Left lung (tissue), 10 donors: ENCODE results near the gene SPSB2. TPM values are rescaled to one million over a fixed set of nuclear protein-coding genes. Genes with fewer than 3 reads are reported as not detected.

Source experiments
- ATAC-seq: fragments of 200-7000 bp; cut with Tn5 transposase; one replicate; pipeline ENCODE4 v1.9.1; 2020; ENCODE audit warnings: moderate library complexity
- DNase-seq, 4 donors: peaks; one replicate each; pipeline ENCODE4 v3.0.0-alpha.2; 2013 to 2020
- H3K27ac ChIP-seq, 2 donors: fragments of 200-600 bp; sonication (generic) in 1 of 2; one replicate each; pipeline versions ENCODE4 v1.5.0 to v1.8.0; 2020 to 2021
- H3K27me3 ChIP-seq, 2 donors: fragments of 200-600 bp; sonication (generic) in 1 of 2; one replicate each; pipeline versions ENCODE4 v1.5.0 to v1.8.0; 2020 to 2021
- H3K36me3 ChIP-seq, 2 donors: fragments of 200-600 bp; sonication (generic) in 1 of 2; one replicate each; pipeline versions ENCODE4 v1.5.0 to v1.8.0; 2020 to 2021
- H3K4me1 ChIP-seq, 2 donors: fragments of 200-600 bp; one replicate each; pipeline ENCODE4 v1.8.0; 2021
- H3K4me3 ChIP-seq, 2 donors: fragments of 200-600 bp; sonication (generic) in 1 of 2; one replicate each; pipeline versions ENCODE4 v1.5.0 to v1.8.0; 2020 to 2021; ENCODE audit warnings: mild to moderate bottlenecking in 1 of 2
- H3K9me3 ChIP-seq, 2 donors: fragments of 200-600 bp; sonication (generic) in 1 of 2; one replicate each; pipeline versions ENCODE4 v1.5.0 to v1.8.0; 2020 to 2021
- CTCF ChIP-seq, 2 donors: fragments of 200-600 bp; sonication (generic) in 1 of 2; IDR thresholded peaks; one replicate each; pipeline versions ENCODE4 v1.5.0 to v1.8.0; 2021; ENCODE audit warnings: antibody characterized with exemption in 2 of 2
- intact Hi-C, 2 donors: fragments of 100-400 bp; cut with DNase I; formaldehyde crosslinking; loops; one replicate each; pipeline versions ENCODE4 v1.11.2 to v1.14.2; 2022
- polyA plus RNA-seq, 6 donors: library from polyadenylated mRNA; unstranded; fragments of 120-200 nt; gene quantifications; one replicate each; pipeline ENCODE4 v1.2.1, GENCODE V29; 2013; ENCODE audit not compliant: insufficient read length in 6 of 6
- total RNA-seq, 2 donors: library from RNA; stranded (reverse); fragmentation: NEBNext Ultra II Directional; extraction: Animal tissue kit (Norgen Biotek cat#: 25700); gene quantifications; one replicate each; pipeline ENCODE4 v1.2.1, GENCODE V29; 2021
- donor health status: DM: no; HTN: yes; CAD: no.
- donor health status: DM: no; HTN: no; CAD: no.

The SPSB2 gene
- total and polyA plus RNA-seq, 8 donors: 3.4 to 27.1 (median 8.4) TPM

- H3K4me3 ChIP-seq: no peak overlapping the region
- H3K4me1 ChIP-seq: peaks cover 9 to 50% of the 10 kb centered on the region in 2 donors
- no peak overlapping the region for H3K27ac ChIP-seq
- TF ChIP-seq CTCF (IDR thresholded peaks at IDR 0.05): peak; percentile 79 to 99
- DNase-seq (peak; percentile 83 to 94 (median 87)), ATAC-seq (peak; percentile 77)
- intact Hi-C loops: no loop called here
- no peaks in the 10 kb centered on the region for H3K9me3 ChIP-seq
- H3K27me3 ChIP-seq: peaks cover 0 to 92% of the 10 kb centered on the region in 2 donors
- no peaks in the 10 kb centered on the region for H3K36me3 ChIP-seq
Measured at GRCh38 chr12:6825398-6826124, 47.5 kb downstream of the SPSB2 start.

GRCh38 chr12:6824901-6825381 is 48.2 kb downstream of the SPSB2 start:
- no peaks in the 10 kb centered on the region for H3K36me3 ChIP-seq
- no peak overlapping the region for H3K27ac ChIP-seq
- H3K4me1 ChIP-seq: peaks cover 9 to 50% of the 10 kb centered on the region in 2 donors
- peaks cover 0 to 85% of the 10 kb centered on the region in 2 donors for H3K27me3 ChIP-seq
- ATAC-seq (no peak), DNase-seq (no peak)
- H3K4me3 ChIP-seq: no peak overlapping the region
- intact Hi-C loops: no loop called here
- H3K9me3 ChIP-seq: no peaks in the 10 kb centered on the region
- no peak for TF ChIP-seq CTCF (IDR thresholded peaks at IDR 0.05)

GRCh38 chr12:6824085-6824775 is 48.9 kb downstream of the SPSB2 start:
- peaks cover 0 to 78% of the 10 kb centered on the region in 2 donors for H3K27me3 ChIP-seq
- DNase-seq: no peak
- H3K4me3 ChIP-seq: no peak overlapping the region
- H3K9me3 ChIP-seq: no peaks in the 10 kb centered on the region
- H3K27ac ChIP-seq: no peak overlapping the region
- TF ChIP-seq CTCF (IDR thresholded peaks at IDR 0.05): no peak
- ATAC-seq: no peak
- no peaks in the 10 kb centered on the region for H3K36me3 ChIP-seq
- H3K4me1 ChIP-seq: peaks cover 9 to 43% of the 10 kb centered on the region in 2 donors
- intact Hi-C loops: no loop called here

- Histone ChIP-seq H3K9me3 (no peaks in the 10 kb centered on the region), H3K36me3 (no peaks in the 10 kb centered on the region), H3K27ac (no peak overlapping the region), H3K4me1 (peaks cover 9 to 35% of the 10 kb centered on the region in 2 donors), H3K27me3 (peaks cover 0 to 70% of the 10 kb centered on the region in 2 donors), H3K4me3 (no peak overlapping the region)
- DNase-seq (no peak), ATAC-seq (no peak)
- TF ChIP-seq CTCF (IDR thresholded peaks at IDR 0.05): no peak
- intact Hi-C loops: no loop called here
Measured at GRCh38 chr12:6823182-6824084, 49.7 kb downstream of the SPSB2 start.
